Lung (tissue), 12 donors: ENCODE measurements around the gene SRRM4. TPM values are rescaled to one million over a fixed set of nuclear protein-coding genes. Genes with fewer than 3 reads are reported as not detected.
"Not testable (repeated sequence)": the region's sequence is repeated elsewhere in the genome, so short reads cannot be mapped to it uniquely, and the experiment has no call there.

ENCODE experiments used
- ATAC-seq: fragments of 200-7000 bp; cut with Tn5 transposase; one replicate; pipeline ENCODE4 v1.9.1; 2020; ENCODE audit warnings: moderate number of reproducible peaks; ENCODE audit not compliant: insufficient read depth, low FRiP score
- DNase-seq, 3 donors: peaks; one replicate each; pipeline ENCODE4 v3.0.0-alpha.2; 2013 to 2017
- H3K27ac ChIP-seq, 2 donors: one replicate each; pipeline ENCODE4 v1.5.1; 2013; ENCODE audit warnings: mild to moderate bottlenecking in 2 of 2, moderate library complexity in 2 of 2, control low read depth in 1 of 2, inconsistent platforms in 1 of 2, low read depth in 1 of 2, low read length in 1 of 2
- H3K27me3 ChIP-seq, 3 donors: one replicate each; pipeline ENCODE4 v1.5.1; 2013; ENCODE audit warnings: low read length in 2 of 3; ENCODE audit not compliant: control insufficient read depth in 3 of 3, insufficient read depth in 3 of 3
- H3K36me3 ChIP-seq, 4 donors: one replicate each; pipeline ENCODE4 v1.5.1; 2013; ENCODE audit warnings: low read length in 4 of 4, mild to moderate bottlenecking in 1 of 4, moderate library complexity in 1 of 4; ENCODE audit not compliant: control insufficient read depth in 4 of 4, insufficient read depth in 4 of 4
- H3K4me1 ChIP-seq, 5 donors: one replicate each; pipeline ENCODE4 v1.5.1; 2013; ENCODE audit warnings: low read length in 5 of 5, mild to moderate bottlenecking in 2 of 5, moderate library complexity in 1 of 5; ENCODE audit not compliant: control insufficient read depth in 5 of 5, insufficient read depth in 5 of 5
- H3K4me3 ChIP-seq: one replicate; pipeline ENCODE4 v1.5.1; 2013; ENCODE audit warnings: mild to moderate bottlenecking, control low read depth, moderate library complexity
- H3K9ac ChIP-seq, 2 donors: one replicate each; pipeline ENCODE4 v1.5.1; 2013; ENCODE audit warnings: low read length in 2 of 2, control low read depth in 1 of 2; ENCODE audit not compliant: insufficient read depth in 1 of 2
- H3K9me3 ChIP-seq, 4 donors: one replicate each; pipeline ENCODE4 v1.5.1; 2013; ENCODE audit warnings: low read length in 3 of 4, mild to moderate bottlenecking in 1 of 4, moderate library complexity in 1 of 4; ENCODE audit not compliant: control insufficient read depth in 4 of 4, insufficient read depth in 3 of 4
- CTCF ChIP-seq: IDR thresholded peaks from 2 replicates; pipeline ENCODE4 v1.5.1; 2012; ENCODE audit warnings: mild to moderate bottlenecking; ENCODE audit errors: control extremely low read depth, extremely low read depth
- WGBS, 2 donors: extraction: QIAGEN DNeasy Blood & Tissue Kit; methylation state at CpG; one replicate each; pipeline ENCODE4 v1.1.7; 2013; 5-methylcytosine and 5-hydroxymethylcytosine counted together
- polyA plus RNA-seq, 2 donors: library from polyadenylated mRNA; stranded (reverse); fragments of 200-250 nt; gene quantifications; one replicate each; pipeline ENCODE4 v1.2.1, GENCODE V29; 2013
- total RNA-seq, 2 donors: library from RNA; depleted of rRNA in 1 of 2; stranded (reverse); fragments of >200 nt in 1 of 2; gene quantifications; one replicate each; pipeline ENCODE4 v1.2.1, GENCODE V29; 2014 to 2021
- donor health status: control.
- donor health status: control.
- donor health status: Bipolar disorder and iron deficiency.
- donor health status: healthy.
- donor health status: DM: yes; HTN: yes; CAD: no.

The SRRM4 gene
- total and polyA plus RNA-seq, 4 donors, result 0.01 to 0.20 (median 0.03) TPM

- no peak for ATAC-seq
These were observed 119.6 kb downstream of the SRRM4 start for GRCh38 chr12:119100933-119101332.

GRCh38 chr12:119102274-119102673, 120.9 kb downstream of the SRRM4 start:
- H3K36me3 ChIP-seq, result no peaks in the 10 kb centered on the region
- DNase-seq (no peak), ATAC-seq (no peak)
- no peaks in the 10 kb centered on the region for H3K4me1 ChIP-seq
- H3K4me3 ChIP-seq, result no peak overlapping the region
- H3K9ac ChIP-seq, result no peak overlapping the region
- no peaks in the 10 kb centered on the region for H3K27me3 ChIP-seq
- TF ChIP-seq CTCF, result no peak
- H3K9me3 ChIP-seq, result peaks cover 0 to 7% (median 3%) of the 10 kb centered on the region in 4 donors
- H3K27ac ChIP-seq, result no peak overlapping the region
- WGBS, 2 donors, result 49 to 66% methylated on average over 4 of the region's 4 CpGs

More at GRCh38 chr12:119100933-119101332, 119.6 kb downstream of the SRRM4 start:
- DNase-seq, result no peak
- no peaks in the 10 kb centered on the region for H3K27me3 ChIP-seq
- no peaks in the 10 kb centered on the region for H3K36me3 ChIP-seq
- peaks cover 0 to 1% (median 0%) of the 10 kb centered on the region in 5 donors for H3K4me1 ChIP-seq
- H3K4me3 ChIP-seq, result no peak overlapping the region
- H3K9ac ChIP-seq, result no peak overlapping the region
- no peak overlapping the region for H3K27ac ChIP-seq
- peaks cover 0 to 7% (median 3%) of the 10 kb centered on the region in 4 donors for H3K9me3 ChIP-seq
- TF ChIP-seq CTCF, result no peak
- WGBS, 2 donors, result 73 to 80% methylated on average over 3 of the region's 3 CpGs

GRCh38 chr12:119102714-119103113, 121.4 kb downstream of the SRRM4 start:
- 73 to 89% methylated on average over 1 of the region's 1 CpG for WGBS, 2 donors
- Histone ChIP-seq H3K4me3 (no peak overlapping the region), H3K9ac (no peak overlapping the region), H3K27me3 (no peaks in the 10 kb centered on the region), H3K9me3 (peaks cover 0 to 7% (median 3%) of the 10 kb centered on the region in 4 donors), H3K4me1 (no peaks in the 10 kb centered on the region), H3K36me3 (no peaks in the 10 kb centered on the region), H3K27ac (no peak overlapping the region)
- no peak for TF ChIP-seq CTCF
- ATAC-seq (no peak), DNase-seq (no peak)

- H3K36me3 ChIP-seq, H3K4me3 ChIP-seq, H3K9me3 ChIP-seq, H3K9ac ChIP-seq, H3K27me3 ChIP-seq, DNase-seq, ATAC-seq, H3K27ac ChIP-seq, H3K4me1 ChIP-seq: not testable (repeated sequence)
- WGBS, 2 donors, result 90 to 95% methylated on average over 4 of the region's 4 CpGs
These were observed 123.6 kb downstream of the SRRM4 start for GRCh38 chr12:119104969-119105368.
